ENCODE results near the gene HIP1R. TPM values are rescaled to one million over a fixed set of nuclear protein-coding genes. Genes with fewer than 3 reads are reported as not detected.

The HIP1R gene
- total and polyA plus RNA-seq, 8 donors = 23.7 to 36.7 (median 30.4) TPM

GRCh38 chr12:122848471-122849351 is 13.5 kb downstream of the HIP1R start:
- H3K4me1 ChIP-seq = peaks cover 9 to 11% of the 10 kb centered on the region in 2 donors
- H3K27me3 ChIP-seq = no peaks in the 10 kb centered on the region
- DNase-seq (no peak), ATAC-seq (no peak)
- no peak for TF ChIP-seq CTCF (IDR thresholded peaks at IDR 0.05)
- no peaks in the 10 kb centered on the region for H3K9me3 ChIP-seq
- intact Hi-C loops (cut with DNase I) = no loop called here
- no peak overlapping the region for H3K4me3 ChIP-seq
- peaks cover 0 to 15% of the 10 kb centered on the region in 2 donors for H3K36me3 ChIP-seq
- no peak overlapping the region for H3K27ac ChIP-seq

GRCh38 chr12:122849352-122850047 is 14.2 kb downstream of the HIP1R start:
- intact Hi-C loops (cut with DNase I) = no loop called here
- Histone ChIP-seq H3K4me1 (peaks cover 9 to 11% of the 10 kb centered on the region in 2 donors), H3K27me3 (no peaks in the 10 kb centered on the region), H3K36me3 (peaks cover 0 to 16% of the 10 kb centered on the region in 2 donors), H3K27ac (no peak overlapping the region), H3K9me3 (no peaks in the 10 kb centered on the region), H3K4me3 (no peak overlapping the region)
- ATAC-seq (peak; percentile 81), DNase-seq (no peak)
- no peak for TF ChIP-seq CTCF (IDR thresholded peaks at IDR 0.05)

- no peak overlapping the region for H3K27ac ChIP-seq
- intact Hi-C loops (cut with DNase I) = no loop called here
- TF ChIP-seq CTCF (IDR thresholded peaks at IDR 0.05) = no peak
Measured at GRCh38 chr12:122850048-122850445, 14.8 kb downstream of the HIP1R start.

DNA sequence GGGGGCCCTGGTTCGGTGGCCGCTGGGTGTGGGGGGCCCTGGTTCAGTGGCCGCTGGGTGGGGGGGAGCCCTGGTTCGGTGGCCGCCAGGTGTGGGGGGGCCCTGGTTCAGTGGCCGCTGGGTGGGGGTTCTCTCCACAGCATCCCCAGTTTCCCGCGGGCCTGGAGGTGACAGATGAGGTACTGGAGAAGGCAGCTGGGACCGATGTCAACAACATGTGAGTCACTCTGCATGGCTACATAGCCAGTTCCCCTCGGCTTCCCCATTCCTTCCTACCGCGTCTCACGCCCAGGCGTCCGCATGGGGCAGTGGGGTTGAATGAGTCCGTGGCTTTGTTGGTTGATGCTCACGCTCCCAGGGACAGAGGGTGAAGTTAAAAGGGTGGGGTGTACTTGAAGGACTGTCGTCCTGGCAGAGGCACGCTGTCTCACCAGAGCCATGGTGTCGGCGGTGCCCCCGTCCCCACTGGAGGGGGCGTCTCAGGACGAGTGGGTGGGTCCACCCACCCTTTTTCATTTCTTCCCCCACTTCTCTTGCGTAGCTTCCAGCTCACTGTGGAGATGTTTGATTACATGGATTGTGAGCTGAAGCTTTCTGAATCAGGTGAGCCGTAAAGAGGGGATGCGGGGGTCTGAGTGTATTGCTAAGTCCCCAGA is 15.6 kb downstream of the HIP1R start:
- Histone ChIP-seq H3K4me1 (peaks cover 9 to 11% of the 10 kb centered on the region in 2 donors), H3K9me3 (no peaks in the 10 kb centered on the region), H3K27me3 (no peaks in the 10 kb centered on the region), H3K27ac (peak overlapping the region in 1 of 2 donors; percentile 77), H3K4me3 (no peak overlapping the region), H3K36me3 (peaks cover 0 to 29% of the 10 kb centered on the region in 2 donors)
- ATAC-seq (no peak), DNase-seq (no peak)
- no peak for TF ChIP-seq CTCF (IDR thresholded peaks at IDR 0.05)
- intact Hi-C loops (cut with DNase I) = no loop called here

More at GRCh38 chr12:122850048-122850445, 14.8 kb downstream of the HIP1R start:
- Histone ChIP-seq H3K36me3 (peaks cover 0 to 21% of the 10 kb centered on the region in 2 donors), H3K4me3 (no peak overlapping the region), H3K9me3 (no peaks in the 10 kb centered on the region), H3K4me1 (peaks cover 9 to 11% of the 10 kb centered on the region in 2 donors), H3K27me3 (no peaks in the 10 kb centered on the region)
- DNase-seq (no peak), ATAC-seq (no peak)

Data from left lung (tissue), 10 donors.